ENCODE results near the gene TMEM203. TPM values are rescaled to one million over a fixed set of nuclear protein-coding genes. Genes with fewer than 3 reads are reported as not detected.

TMEM203 gene
- total and polyA plus RNA-seq, 2 of the 13 experiments (the other 11 are each of a cell fraction or from before 2014, with no cell fraction given), result 23.4 to 36.7 TPM

DNA sequence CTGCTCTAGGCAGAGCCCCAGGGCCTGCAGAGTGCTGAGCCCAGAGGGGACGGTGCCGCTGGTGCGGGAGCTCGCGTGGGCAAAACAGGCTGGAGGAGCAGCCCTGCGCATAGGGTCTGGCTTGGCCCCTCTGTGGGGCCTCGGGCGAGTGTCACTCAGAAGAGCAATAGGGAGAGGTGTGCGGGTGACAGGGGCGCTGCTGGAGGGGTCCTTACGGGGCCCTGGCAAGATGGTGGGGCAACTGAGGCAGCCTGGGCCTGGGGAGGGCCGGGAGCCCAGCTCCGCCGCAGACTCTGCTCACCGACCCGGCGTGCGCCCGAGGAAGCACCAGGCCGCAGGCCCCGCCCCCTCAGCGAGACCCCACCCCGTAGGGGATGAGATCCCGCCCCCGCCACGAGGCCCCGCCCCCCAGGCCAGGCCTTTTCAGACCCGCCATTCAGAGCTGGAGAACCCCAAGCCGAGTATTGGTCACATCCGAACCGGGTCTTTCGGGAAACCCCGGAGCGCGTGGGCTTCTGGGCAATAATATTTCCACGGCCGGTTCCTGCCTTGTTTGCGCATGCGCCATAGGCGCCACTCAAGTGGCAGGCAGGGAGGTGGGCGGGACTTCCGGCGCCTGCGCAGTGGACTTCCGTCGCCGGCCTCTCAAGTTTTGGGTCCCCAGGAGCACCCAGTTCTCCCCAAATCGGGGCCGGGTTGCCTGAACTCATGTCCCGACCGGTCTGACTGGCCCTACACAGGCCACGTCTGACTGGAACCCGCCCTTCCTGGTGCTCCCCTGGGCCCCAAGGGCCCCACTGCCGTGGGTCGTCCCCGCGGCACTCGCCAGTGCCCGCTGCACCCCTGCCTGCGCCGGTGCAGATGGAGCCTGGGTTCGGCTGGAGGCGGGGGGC lies 17.9 kb upstream of the TMEM203 start (continued):
- TF ChIP-seq, protein P1, sequence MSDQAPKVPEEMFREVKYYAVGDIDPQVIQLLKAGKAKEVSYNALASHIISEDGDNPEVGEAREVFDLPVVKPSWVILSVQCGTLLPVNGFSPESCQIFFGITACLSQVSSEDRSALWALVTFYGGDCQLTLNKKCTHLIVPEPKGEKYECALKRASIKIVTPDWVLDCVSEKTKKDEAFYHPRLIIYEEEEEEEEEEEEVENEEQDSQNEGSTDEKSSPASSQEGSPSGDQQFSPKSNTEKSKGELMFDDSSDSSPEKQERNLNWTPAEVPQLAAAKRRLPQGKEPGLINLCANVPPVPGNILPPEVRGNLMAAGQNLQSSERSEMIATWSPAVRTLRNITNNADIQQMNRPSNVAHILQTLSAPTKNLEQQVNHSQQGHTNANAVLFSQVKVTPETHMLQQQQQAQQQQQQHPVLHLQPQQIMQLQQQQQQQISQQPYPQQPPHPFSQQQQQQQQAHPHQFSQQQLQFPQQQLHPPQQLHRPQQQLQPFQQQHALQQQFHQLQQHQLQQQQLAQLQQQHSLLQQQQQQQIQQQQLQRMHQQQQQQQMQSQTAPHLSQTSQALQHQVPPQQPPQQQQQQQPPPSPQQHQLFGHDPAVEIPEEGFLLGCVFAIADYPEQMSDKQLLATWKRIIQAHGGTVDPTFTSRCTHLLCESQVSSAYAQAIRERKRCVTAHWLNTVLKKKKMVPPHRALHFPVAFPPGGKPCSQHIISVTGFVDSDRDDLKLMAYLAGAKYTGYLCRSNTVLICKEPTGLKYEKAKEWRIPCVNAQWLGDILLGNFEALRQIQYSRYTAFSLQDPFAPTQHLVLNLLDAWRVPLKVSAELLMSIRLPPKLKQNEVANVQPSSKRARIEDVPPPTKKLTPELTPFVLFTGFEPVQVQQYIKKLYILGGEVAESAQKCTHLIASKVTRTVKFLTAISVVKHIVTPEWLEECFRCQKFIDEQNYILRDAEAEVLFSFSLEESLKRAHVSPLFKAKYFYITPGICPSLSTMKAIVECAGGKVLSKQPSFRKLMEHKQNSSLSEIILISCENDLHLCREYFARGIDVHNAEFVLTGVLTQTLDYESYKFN (CRISPR knock-in tag; conservative IDR thresholded peaks at IDR 0.05), result peak; percentile 39; the same call in 1 of the 2 replicates
- TF ChIP-seq, protein P2, sequence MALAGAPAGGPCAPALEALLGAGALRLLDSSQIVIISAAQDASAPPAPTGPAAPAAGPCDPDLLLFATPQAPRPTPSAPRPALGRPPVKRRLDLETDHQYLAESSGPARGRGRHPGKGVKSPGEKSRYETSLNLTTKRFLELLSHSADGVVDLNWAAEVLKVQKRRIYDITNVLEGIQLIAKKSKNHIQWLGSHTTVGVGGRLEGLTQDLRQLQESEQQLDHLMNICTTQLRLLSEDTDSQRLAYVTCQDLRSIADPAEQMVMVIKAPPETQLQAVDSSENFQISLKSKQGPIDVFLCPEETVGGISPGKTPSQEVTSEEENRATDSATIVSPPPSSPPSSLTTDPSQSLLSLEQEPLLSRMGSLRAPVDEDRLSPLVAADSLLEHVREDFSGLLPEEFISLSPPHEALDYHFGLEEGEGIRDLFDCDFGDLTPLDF (CRISPR knock-in tag; IDR thresholded peaks at IDR 0.05), result no peak
- TF ChIP-seq SCMH1 (CRISPR knock-in tag; IDR thresholded peaks at IDR 0.05; ENCODE audit: borderline replicate concordance) (no peak), SRSF4 (IDR thresholded peaks at IDR 0.05; ENCODE audit: low read depth, low read length, poor library complexity, severe bottlenecking) (no peak), SALL1 (CRISPR knock-in tag; IDR thresholded peaks at IDR 0.05) (peak; percentile 46), ZMAT3 (CRISPR knock-in tag; conservative IDR thresholded peaks at IDR 0.05) (0 out of 2 replicates have a peak, but pooled peaks have one; percentile 9), ZNF251 (CRISPR knock-in tag; IDR thresholded peaks at IDR 0.05) (no peak), ZNF83 (CRISPR knock-in tag; IDR thresholded peaks at IDR 0.05; ENCODE audit: borderline replicate concordance) (no peak)
- TF ChIP-seq, protein P3, sequence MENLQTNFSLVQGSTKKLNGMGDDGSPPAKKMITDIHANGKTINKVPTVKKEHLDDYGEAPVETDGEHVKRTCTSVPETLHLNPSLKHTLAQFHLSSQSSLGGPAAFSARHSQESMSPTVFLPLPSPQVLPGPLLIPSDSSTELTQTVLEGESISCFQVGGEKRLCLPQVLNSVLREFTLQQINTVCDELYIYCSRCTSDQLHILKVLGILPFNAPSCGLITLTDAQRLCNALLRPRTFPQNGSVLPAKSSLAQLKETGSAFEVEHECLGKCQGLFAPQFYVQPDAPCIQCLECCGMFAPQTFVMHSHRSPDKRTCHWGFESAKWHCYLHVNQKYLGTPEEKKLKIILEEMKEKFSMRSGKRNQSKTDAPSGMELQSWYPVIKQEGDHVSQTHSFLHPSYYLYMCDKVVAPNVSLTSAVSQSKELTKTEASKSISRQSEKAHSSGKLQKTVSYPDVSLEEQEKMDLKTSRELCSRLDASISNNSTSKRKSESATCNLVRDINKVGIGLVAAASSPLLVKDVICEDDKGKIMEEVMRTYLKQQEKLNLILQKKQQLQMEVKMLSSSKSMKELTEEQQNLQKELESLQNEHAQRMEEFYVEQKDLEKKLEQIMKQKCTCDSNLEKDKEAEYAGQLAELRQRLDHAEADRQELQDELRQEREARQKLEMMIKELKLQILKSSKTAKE (CRISPR knock-in tag; IDR thresholded peaks at IDR 0.05; ENCODE audit: borderline replicate concordance), result no peak
- TF ChIP-seq, protein P4, sequence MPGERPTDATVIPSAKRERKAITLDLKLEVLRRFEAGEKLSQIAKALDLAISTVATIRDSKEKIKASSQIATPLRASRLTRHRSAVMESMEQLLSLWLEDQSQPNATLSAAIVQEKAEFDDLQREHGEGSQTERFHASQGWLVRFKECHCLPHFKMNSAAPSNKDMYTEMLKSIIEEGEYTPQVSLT (CRISPR knock-in tag; IDR thresholded peaks at IDR 0.05; ENCODE audit: borderline replicate concordance, low read depth), result no peak
- TF ChIP-seq, protein P5, sequence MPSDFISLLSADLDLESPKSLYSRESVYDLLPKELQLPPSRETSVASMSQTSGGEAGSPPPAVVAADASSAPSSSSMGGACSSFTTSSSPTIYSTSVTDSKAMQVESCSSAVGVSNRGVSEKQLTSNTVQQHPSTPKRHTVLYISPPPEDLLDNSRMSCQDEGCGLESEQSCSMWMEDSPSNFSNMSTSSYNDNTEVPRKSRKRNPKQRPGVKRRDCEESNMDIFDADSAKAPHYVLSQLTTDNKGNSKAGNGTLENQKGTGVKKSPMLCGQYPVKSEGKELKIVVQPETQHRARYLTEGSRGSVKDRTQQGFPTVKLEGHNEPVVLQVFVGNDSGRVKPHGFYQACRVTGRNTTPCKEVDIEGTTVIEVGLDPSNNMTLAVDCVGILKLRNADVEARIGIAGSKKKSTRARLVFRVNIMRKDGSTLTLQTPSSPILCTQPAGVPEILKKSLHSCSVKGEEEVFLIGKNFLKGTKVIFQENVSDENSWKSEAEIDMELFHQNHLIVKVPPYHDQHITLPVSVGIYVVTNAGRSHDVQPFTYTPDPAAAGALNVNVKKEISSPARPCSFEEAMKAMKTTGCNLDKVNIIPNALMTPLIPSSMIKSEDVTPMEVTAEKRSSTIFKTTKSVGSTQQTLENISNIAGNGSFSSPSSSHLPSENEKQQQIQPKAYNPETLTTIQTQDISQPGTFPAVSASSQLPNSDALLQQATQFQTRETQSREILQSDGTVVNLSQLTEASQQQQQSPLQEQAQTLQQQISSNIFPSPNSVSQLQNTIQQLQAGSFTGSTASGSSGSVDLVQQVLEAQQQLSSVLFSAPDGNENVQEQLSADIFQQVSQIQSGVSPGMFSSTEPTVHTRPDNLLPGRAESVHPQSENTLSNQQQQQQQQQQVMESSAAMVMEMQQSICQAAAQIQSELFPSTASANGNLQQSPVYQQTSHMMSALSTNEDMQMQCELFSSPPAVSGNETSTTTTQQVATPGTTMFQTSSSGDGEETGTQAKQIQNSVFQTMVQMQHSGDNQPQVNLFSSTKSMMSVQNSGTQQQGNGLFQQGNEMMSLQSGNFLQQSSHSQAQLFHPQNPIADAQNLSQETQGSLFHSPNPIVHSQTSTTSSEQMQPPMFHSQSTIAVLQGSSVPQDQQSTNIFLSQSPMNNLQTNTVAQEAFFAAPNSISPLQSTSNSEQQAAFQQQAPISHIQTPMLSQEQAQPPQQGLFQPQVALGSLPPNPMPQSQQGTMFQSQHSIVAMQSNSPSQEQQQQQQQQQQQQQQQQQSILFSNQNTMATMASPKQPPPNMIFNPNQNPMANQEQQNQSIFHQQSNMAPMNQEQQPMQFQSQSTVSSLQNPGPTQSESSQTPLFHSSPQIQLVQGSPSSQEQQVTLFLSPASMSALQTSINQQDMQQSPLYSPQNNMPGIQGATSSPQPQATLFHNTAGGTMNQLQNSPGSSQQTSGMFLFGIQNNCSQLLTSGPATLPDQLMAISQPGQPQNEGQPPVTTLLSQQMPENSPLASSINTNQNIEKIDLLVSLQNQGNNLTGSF (CRISPR knock-in tag; IDR thresholded peaks at IDR 0.05), result no peak
- TF ChIP-seq, protein P6, sequence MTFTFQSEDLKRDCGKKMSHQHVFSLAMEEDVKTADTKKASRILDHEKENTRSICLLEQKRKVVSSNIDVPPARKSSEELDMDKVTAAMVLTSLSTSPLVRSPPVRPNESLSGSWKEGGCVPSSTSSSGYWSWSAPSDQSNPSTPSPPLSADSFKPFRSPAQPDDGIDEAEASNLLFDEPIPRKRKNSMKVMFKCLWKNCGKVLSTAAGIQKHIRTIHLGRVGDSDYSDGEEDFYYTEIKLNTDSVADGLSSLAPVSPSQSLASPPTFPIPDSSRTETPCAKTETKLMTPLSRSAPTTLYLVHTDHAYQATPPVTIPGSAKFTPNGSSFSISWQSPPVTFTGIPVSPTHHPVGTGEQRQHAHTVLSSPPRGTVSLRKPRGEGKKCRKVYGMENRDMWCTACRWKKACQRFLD (CRISPR knock-in tag; IDR thresholded peaks at IDR 0.05; ENCODE audit: borderline replicate concordance), result no peak
